SK-N-SH (cell line): ENCODE data around the gene CRACR2A.

Experiments used
- CHD2 ChIP-seq: fragments of 150-350 bp; IDR thresholded peaks from 2 replicates; pipeline ENCODE4 v1.6.1; 2018; ENCODE audit warnings: low read length; ENCODE audit not compliant: partially characterized antibody
- EP300 ChIP-seq, 2 experiments: IDR thresholded peaks; 2 replicates each; pipeline versions ENCODE4 v1.4.0 to v1.6.1; 2012; ENCODE audit warnings: borderline replicate concordance in 1 of 2, low read depth in 1 of 2, low read length in 1 of 2
- FOXM1 ChIP-seq: IDR thresholded peaks from 2 replicates; pipeline ENCODE4 v1.4.0; 2012; ENCODE audit warnings: low read depth, mild to moderate bottlenecking
- GABPA ChIP-seq: IDR thresholded peaks from 2 replicates; pipeline ENCODE4 v1.4.0; 2012; ENCODE audit warnings: low read depth, mild to moderate bottlenecking
- POLR2AphosphoS5 ChIP-seq: IDR thresholded peaks from 2 replicates; pipeline ENCODE4 v1.6.1; 2012; ENCODE audit warnings: low read depth, low read length
- RXRA ChIP-seq: IDR thresholded peaks from 2 replicates; pipeline ENCODE4 v1.4.0; 2012; ENCODE audit warnings: low read depth, mild to moderate bottlenecking, borderline replicate concordance
- SMC3 ChIP-seq: IDR thresholded peaks from 2 replicates; pipeline ENCODE4 v1.6.1; 2012; ENCODE audit warnings: low read depth, low read length, improper control_type of control experiment
- TAF1 ChIP-seq: IDR thresholded peaks from 2 replicates; pipeline ENCODE4 v1.6.1; 2012; ENCODE audit warnings: low read depth, mild to moderate bottlenecking, low read length, moderate library complexity, borderline replicate concordance
- YY1 ChIP-seq: IDR thresholded peaks from 2 replicates; pipeline ENCODE4 v1.4.0; 2012; ENCODE audit warnings: low read depth, mild to moderate bottlenecking
- TF ChIP-seq, protein P1 (sequence below): fragments of 200-600 bp; sonication (generic); IDR thresholded peaks from 2 replicates; pipeline ENCODE4 v1.6.1; 2017; ENCODE audit warnings: antibody characterized with exemption, mild to moderate bottlenecking, moderate library complexity
- TF ChIP-seq, protein P2 (sequence below): fragments of 150-350 bp; IDR thresholded peaks from 2 replicates; pipeline ENCODE4 v1.6.1; 2017; ENCODE audit warnings: antibody characterized with exemption, low read length, low read depth, borderline replicate concordance
- TF ChIP-seq, protein P3 (sequence below): IDR thresholded peaks from 2 replicates; pipeline ENCODE4 v1.6.1; 2012; ENCODE audit warnings: mild to moderate bottlenecking, low read depth, low read length, moderate library complexity

DNA sequence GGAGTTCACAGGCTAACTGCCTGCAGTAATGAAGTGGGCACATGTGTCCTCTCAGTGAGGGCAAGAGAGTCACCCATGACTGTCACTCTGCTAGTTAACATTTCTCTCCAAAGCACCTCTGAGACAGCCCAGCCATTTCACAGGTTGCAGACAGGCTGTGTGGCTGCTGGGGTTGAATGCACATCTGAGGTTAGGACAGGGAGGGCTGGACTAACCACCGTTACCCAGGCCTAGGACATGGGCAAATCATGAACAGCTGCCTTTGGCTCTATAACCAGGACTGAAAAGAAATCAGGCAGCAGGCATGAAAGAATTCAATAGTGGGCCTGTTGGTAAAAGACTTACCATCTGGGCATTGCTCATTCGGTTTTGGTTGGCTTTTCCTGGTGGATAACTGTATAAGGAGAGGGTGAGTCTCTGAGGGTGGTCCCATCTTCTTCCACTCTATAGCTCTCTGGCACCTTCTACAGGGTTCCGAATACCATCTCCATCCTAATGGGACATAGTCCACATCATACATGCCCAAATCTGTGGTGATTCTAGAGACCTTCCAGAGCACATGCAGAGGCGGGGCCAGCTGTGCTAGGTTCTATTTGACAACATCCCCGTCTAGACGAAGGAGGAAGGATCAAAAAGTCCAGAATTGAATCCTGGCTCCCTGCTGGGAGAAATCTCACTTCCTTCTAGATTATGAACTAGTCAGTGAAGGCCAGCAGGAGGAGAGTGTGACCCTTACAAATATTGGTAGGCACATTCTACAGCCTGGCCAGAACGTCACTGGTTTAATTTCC is 10.8 kb downstream of the CRACR2A start:
- TF ChIP-seq TAF1 (no peak), SMC3 (no peak), EP300 (IDR thresholded peaks at IDR 0.05; ENCODE audit: borderline replicate concordance in 1 of 2, low read depth in 1 of 2, low read length in 1 of 2) (no peak), YY1 (no peak), FOXM1 (no peak), RXRA (no peak), GABPA (no peak), POLR2AphosphoS5 (no peak), CHD2 (no peak)
- TF ChIP-seq, protein P1, sequence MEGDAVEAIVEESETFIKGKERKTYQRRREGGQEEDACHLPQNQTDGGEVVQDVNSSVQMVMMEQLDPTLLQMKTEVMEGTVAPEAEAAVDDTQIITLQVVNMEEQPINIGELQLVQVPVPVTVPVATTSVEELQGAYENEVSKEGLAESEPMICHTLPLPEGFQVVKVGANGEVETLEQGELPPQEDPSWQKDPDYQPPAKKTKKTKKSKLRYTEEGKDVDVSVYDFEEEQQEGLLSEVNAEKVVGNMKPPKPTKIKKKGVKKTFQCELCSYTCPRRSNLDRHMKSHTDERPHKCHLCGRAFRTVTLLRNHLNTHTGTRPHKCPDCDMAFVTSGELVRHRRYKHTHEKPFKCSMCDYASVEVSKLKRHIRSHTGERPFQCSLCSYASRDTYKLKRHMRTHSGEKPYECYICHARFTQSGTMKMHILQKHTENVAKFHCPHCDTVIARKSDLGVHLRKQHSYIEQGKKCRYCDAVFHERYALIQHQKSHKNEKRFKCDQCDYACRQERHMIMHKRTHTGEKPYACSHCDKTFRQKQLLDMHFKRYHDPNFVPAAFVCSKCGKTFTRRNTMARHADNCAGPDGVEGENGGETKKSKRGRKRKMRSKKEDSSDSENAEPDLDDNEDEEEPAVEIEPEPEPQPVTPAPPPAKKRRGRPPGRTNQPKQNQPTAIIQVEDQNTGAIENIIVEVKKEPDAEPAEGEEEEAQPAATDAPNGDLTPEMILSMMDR: no peak
- TF ChIP-seq, protein P2, sequence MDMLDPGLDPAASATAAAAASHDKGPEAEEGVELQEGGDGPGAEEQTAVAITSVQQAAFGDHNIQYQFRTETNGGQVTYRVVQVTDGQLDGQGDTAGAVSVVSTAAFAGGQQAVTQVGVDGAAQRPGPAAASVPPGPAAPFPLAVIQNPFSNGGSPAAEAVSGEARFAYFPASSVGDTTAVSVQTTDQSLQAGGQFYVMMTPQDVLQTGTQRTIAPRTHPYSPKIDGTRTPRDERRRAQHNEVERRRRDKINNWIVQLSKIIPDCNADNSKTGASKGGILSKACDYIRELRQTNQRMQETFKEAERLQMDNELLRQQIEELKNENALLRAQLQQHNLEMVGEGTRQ: no peak
- TF ChIP-seq, protein P3, sequence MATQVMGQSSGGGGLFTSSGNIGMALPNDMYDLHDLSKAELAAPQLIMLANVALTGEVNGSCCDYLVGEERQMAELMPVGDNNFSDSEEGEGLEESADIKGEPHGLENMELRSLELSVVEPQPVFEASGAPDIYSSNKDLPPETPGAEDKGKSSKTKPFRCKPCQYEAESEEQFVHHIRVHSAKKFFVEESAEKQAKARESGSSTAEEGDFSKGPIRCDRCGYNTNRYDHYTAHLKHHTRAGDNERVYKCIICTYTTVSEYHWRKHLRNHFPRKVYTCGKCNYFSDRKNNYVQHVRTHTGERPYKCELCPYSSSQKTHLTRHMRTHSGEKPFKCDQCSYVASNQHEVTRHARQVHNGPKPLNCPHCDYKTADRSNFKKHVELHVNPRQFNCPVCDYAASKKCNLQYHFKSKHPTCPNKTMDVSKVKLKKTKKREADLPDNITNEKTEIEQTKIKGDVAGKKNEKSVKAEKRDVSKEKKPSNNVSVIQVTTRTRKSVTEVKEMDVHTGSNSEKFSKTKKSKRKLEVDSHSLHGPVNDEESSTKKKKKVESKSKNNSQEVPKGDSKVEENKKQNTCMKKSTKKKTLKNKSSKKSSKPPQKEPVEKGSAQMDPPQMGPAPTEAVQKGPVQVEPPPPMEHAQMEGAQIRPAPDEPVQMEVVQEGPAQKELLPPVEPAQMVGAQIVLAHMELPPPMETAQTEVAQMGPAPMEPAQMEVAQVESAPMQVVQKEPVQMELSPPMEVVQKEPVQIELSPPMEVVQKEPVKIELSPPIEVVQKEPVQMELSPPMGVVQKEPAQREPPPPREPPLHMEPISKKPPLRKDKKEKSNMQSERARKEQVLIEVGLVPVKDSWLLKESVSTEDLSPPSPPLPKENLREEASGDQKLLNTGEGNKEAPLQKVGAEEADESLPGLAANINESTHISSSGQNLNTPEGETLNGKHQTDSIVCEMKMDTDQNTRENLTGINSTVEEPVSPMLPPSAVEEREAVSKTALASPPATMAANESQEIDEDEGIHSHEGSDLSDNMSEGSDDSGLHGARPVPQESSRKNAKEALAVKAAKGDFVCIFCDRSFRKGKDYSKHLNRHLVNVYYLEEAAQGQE: no peak
